B cell (primary cell): ENCODE results near the gene NCOA4.

Experiments
- EZH2 ChIP-seq: IDR thresholded peaks from 2 replicates; pipeline ENCODE4 v1.6.1; 2012; ENCODE audit warnings: borderline replicate concordance, low read depth, mild to moderate bottlenecking, moderate library complexity, low read length; ENCODE audit not compliant: insufficient read depth, poor library complexity, severe bottlenecking
- TF ChIP-seq, protein P1 (sequence below): fragments of 200-600 bp; IDR thresholded peaks from one replicate; pipeline ENCODE4 v1.8.0; 2022; ENCODE audit warnings: antibody characterized with exemption, mild to moderate bottlenecking

DNA sequence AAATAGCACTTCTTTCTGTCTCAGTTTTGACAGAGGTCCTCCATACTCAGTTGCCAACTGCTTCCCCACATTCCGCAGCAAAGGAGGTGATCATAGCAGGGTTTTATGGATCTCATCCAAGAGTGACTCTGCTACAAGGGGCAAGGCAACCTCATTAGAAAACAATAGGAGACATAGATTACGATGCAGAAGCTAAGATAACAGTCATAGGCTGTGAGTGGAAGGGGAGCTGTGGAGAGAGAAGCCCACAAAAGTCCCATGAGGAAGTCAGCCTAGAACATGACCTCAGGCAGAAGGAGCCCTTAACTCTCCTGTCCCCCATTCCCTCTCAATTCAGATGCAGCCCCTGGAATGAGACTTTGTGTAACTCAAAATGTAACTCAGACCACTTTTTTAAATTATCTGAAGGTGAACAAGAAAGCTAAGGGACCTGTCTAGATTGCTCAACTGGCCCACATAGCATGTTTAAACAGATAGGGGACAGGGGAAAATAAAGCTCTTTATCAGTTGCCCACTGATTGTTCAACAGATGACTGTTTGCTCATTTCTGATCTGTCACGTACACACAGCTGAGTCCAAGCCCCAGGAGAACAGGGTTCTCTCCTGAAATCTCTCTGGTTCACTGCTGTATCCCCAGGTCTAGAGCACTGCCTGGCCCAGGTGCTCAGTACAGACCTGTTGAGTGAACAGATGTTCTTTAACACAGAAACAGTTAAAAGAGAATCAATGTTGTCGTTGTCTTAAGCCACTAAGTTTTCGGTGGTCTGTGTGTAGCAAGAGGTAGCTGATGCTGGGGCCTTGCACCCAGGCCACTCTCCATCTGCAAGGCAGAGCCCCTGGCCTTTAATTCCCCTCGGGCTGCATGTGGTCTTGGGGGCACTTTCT lies 1.5 kb upstream of the NCOA4 start:
- TF ChIP-seq, protein P1, sequence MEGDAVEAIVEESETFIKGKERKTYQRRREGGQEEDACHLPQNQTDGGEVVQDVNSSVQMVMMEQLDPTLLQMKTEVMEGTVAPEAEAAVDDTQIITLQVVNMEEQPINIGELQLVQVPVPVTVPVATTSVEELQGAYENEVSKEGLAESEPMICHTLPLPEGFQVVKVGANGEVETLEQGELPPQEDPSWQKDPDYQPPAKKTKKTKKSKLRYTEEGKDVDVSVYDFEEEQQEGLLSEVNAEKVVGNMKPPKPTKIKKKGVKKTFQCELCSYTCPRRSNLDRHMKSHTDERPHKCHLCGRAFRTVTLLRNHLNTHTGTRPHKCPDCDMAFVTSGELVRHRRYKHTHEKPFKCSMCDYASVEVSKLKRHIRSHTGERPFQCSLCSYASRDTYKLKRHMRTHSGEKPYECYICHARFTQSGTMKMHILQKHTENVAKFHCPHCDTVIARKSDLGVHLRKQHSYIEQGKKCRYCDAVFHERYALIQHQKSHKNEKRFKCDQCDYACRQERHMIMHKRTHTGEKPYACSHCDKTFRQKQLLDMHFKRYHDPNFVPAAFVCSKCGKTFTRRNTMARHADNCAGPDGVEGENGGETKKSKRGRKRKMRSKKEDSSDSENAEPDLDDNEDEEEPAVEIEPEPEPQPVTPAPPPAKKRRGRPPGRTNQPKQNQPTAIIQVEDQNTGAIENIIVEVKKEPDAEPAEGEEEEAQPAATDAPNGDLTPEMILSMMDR = no peak
- no peak for TF ChIP-seq EZH2
